GM21825 (cell line): Measurements from ENCODE around the gene EVA1C.
"Not testable (repeated sequence)": the region's sequence is repeated elsewhere in the genome, so short reads cannot be mapped to it uniquely, and the experiment has no call there.

Experiments used
- ATAC-seq: cut with Tn5 transposase; IDR thresholded peaks from one replicate; pipeline ENCODE4 v1.9.1; 2021; ENCODE audit warnings: mild to moderate bottlenecking, moderate library complexity; ENCODE audit not compliant: unreplicated experiment

Gene EVA1C

GRCh38 chr21:32423320-32424190, 11.0 kb downstream of the EVA1C start:
- no peak for ATAC-seq

GRCh38 chr21:32424191-32424535, 11.7 kb downstream of the EVA1C start:
- no peak for ATAC-seq

GRCh38 chr21:32424674-32425073, 12.2 kb downstream of the EVA1C start:
- ATAC-seq = no peak

- ATAC-seq = no peak
Measured at GRCh38 chr21:32425628-32426027, 13.1 kb downstream of the EVA1C start.

- no peak for ATAC-seq
Measured at GRCh38 chr21:32426066-32426465, 13.6 kb downstream of the EVA1C start.

- ATAC-seq = no peak
Measured at GRCh38 chr21:32426592-32427051, 14.1 kb downstream of the EVA1C start.

- ATAC-seq = no peak
Measured at GRCh38 chr21:32427958-32428623, 15.6 kb downstream of the EVA1C start.

- not testable (repeated sequence) for ATAC-seq
Measured at GRCh38 chr21:32432982-32433660, 20.6 kb downstream of the EVA1C start.

- no peak for ATAC-seq
Measured at GRCh38 chr21:32437729-32438128, 25.2 kb downstream of the EVA1C start.

GRCh38 chr21:32442566-32443318, 30.2 kb downstream of the EVA1C start:
- no peak for ATAC-seq

- no peak for ATAC-seq
Measured at GRCh38 chr21:32445101-32445500, 32.6 kb downstream of the EVA1C start.

- not testable (repeated sequence) for ATAC-seq
Measured at GRCh38 chr21:32446440-32446839, 33.9 kb downstream of the EVA1C start.

- no peak for ATAC-seq
Measured at GRCh38 chr21:32447224-32447623, 34.7 kb downstream of the EVA1C start.

GRCh38 chr21:32448803-32449594, 36.5 kb downstream of the EVA1C start:
- no peak for ATAC-seq

- not testable (repeated sequence) for ATAC-seq
Measured at GRCh38 chr21:32450881-32451701, 38.6 kb downstream of the EVA1C start.

- not testable (repeated sequence) for ATAC-seq
Measured at GRCh38 chr21:32452191-32452590, 39.7 kb downstream of the EVA1C start.

GRCh38 chr21:32452641-32453040, 40.1 kb downstream of the EVA1C start:
- no peak for ATAC-seq

GRCh38 chr21:32455548-32455947, 43.0 kb downstream of the EVA1C start:
- no peak for ATAC-seq

- no peak for ATAC-seq
Measured at GRCh38 chr21:32456497-32456918, 44.0 kb downstream of the EVA1C start.
